HEK293 (cell line): ENCODE results near the gene UBE4B.

Experiments
- CTCF ChIA-PET: fragments of 350-600 bp; formaldehyde crosslinking; extraction: SDS; loops from one replicate; lab custom pipeline; 2021; ENCODE audit warnings: antibody characterized with exemption; lab: Yijun Ruan, JAX
- POLR2A ChIA-PET: fragments of 300-600 bp; formaldehyde crosslinking; extraction: SDS; loops from one replicate; lab custom pipeline; 2020; ENCODE audit warnings: antibody characterized with exemption, inconsistent platforms; lab: Yijun Ruan, JAX
- H3K27ac ChIP-seq: fragments of 200-500 bp; sonication (Bioruptor generic); 2 replicates; pipeline ENCODE4 v1.5.1; 2014; ENCODE audit warnings: low read depth, low read length, control low read depth, inconsistent platforms; ENCODE audit errors: extremely low read depth
- H3K36me3 ChIP-seq, 2 experiments: fragments of 200-500 bp in 1 of 2; sonication (Bioruptor generic) in 1 of 2; 1 replicate in 1 of 2; 2 replicates in 1 of 2; pipeline ENCODE4 v1.5.1; 2014 to 2017; ENCODE audit warnings: inconsistent platforms in 2 of 2, low read length in 2 of 2; ENCODE audit not compliant: control insufficient read depth in 2 of 2, insufficient read depth in 1 of 2
- H3K4me1 ChIP-seq: fragments of 200-500 bp; sonication (Bioruptor generic); 2 replicates; pipeline ENCODE4 v1.5.1; 2014; ENCODE audit warnings: mild to moderate bottlenecking, low read length, inconsistent platforms; ENCODE audit not compliant: control insufficient read depth, insufficient read depth
- H3K4me3 ChIP-seq: 2 replicates; pipeline ENCODE4 v1.5.1; 2011; ENCODE audit warnings: low read depth, mild to moderate bottlenecking, control low read depth, low read length, moderate library complexity
- H3K9me3 ChIP-seq: fragments of 200-500 bp; sonication (Bioruptor generic); 2 replicates; pipeline ENCODE4 v1.5.1; 2014; ENCODE audit warnings: low read depth, low read length, inconsistent platforms; ENCODE audit not compliant: control insufficient read depth, insufficient read depth
- CTCF ChIP-seq: fragments of 450-650 bp; formaldehyde crosslinking; IDR thresholded peaks from 2 replicates; pipeline ENCODE4 v1.5.1; 2016; ENCODE audit warnings: missing biosample characterization, missing genetic modification characterization
- GFI1B ChIP-seq: fragments of 450-650 bp; formaldehyde crosslinking; IDR thresholded peaks from 2 replicates; pipeline ENCODE4 v1.5.1; 2016; ENCODE audit warnings: missing biosample characterization, missing genetic modification characterization
- GLIS1 ChIP-seq: fragments of 450-650 bp; formaldehyde crosslinking; IDR thresholded peaks from 2 replicates; pipeline ENCODE4 v1.5.1; 2016; ENCODE audit warnings: missing biosample characterization, missing genetic modification characterization
- SALL2 ChIP-seq: fragments of 450-650 bp; formaldehyde crosslinking; IDR thresholded peaks from 2 replicates; pipeline ENCODE4 v1.5.0; 2017; ENCODE audit warnings: missing biosample characterization, mild to moderate bottlenecking, missing genetic modification characterization, borderline replicate concordance
- SETDB1 ChIP-seq: IDR thresholded peaks from one replicate; pipeline ENCODE4 v1.6.1; 2017; ENCODE audit warnings: mild to moderate bottlenecking, low read length, moderate library complexity, mixed read lengths; ENCODE audit not compliant: insufficient read length
- WT1 ChIP-seq: fragments of 450-650 bp; formaldehyde crosslinking; IDR thresholded peaks from 2 replicates; pipeline ENCODE4 v1.5.1; 2016; ENCODE audit warnings: missing biosample characterization, missing genetic modification characterization
- ZNF140 ChIP-seq: fragments of 450-650 bp; formaldehyde crosslinking; IDR thresholded peaks from 2 replicates; pipeline ENCODE4 v1.5.1; 2016; ENCODE audit warnings: missing biosample characterization, missing genetic modification characterization
- ZNF324 ChIP-seq: fragments of 450-650 bp; formaldehyde crosslinking; IDR thresholded peaks from 2 replicates; pipeline ENCODE4 v1.5.1; 2016; ENCODE audit warnings: missing biosample characterization, missing genetic modification characterization
- ZNF354C ChIP-seq: fragments of 450-650 bp; formaldehyde crosslinking; IDR thresholded peaks from 2 replicates; pipeline ENCODE4 v1.5.1; 2016; ENCODE audit warnings: missing biosample characterization, missing genetic modification characterization, low read depth, borderline replicate concordance
- ZNF398 ChIP-seq: fragments of 450-650 bp; formaldehyde crosslinking; IDR thresholded peaks from 2 replicates; pipeline ENCODE4 v1.5.1; 2017; ENCODE audit warnings: missing biosample characterization, missing genetic modification characterization
- ZNF513 ChIP-seq: fragments of 450-650 bp; IDR thresholded peaks from 2 replicates; pipeline ENCODE4 v1.5.1; 2018; ENCODE audit warnings: missing biosample characterization, missing genetic modification characterization
- ZNF549 ChIP-seq: fragments of 450-650 bp; IDR thresholded peaks from 2 replicates; pipeline ENCODE4 v1.5.1; 2018; ENCODE audit warnings: missing biosample characterization, missing genetic modification characterization, mild to moderate bottlenecking, inconsistent platforms, moderate library complexity
- ZNF555 ChIP-seq: fragments of 450-650 bp; formaldehyde crosslinking; conservative IDR thresholded peaks from 2 replicates; pipeline ENCODE4 v1.5.1; 2017; ENCODE audit warnings: missing biosample characterization, mild to moderate bottlenecking, missing genetic modification characterization, inconsistent platforms
- ZNF571 ChIP-seq: fragments of 450-650 bp; formaldehyde crosslinking; IDR thresholded peaks from 2 replicates; pipeline ENCODE4 v1.5.0; 2017; ENCODE audit warnings: missing biosample characterization, missing genetic modification characterization
- ZNF610 ChIP-seq: fragments of 450-650 bp; formaldehyde crosslinking; IDR thresholded peaks from 2 replicates; pipeline ENCODE4 v1.5.1; 2016; ENCODE audit warnings: missing biosample characterization, missing genetic modification characterization, borderline replicate concordance
- ZNF624 ChIP-seq: fragments of 450-650 bp; formaldehyde crosslinking; IDR thresholded peaks from 2 replicates; pipeline ENCODE4 v1.5.1; 2017; ENCODE audit warnings: missing biosample characterization, missing genetic modification characterization
- ZNF660 ChIP-seq: fragments of 450-650 bp; IDR thresholded peaks from 2 replicates; pipeline ENCODE4 v1.5.1; 2018; ENCODE audit warnings: missing biosample characterization, mild to moderate bottlenecking, missing genetic modification characterization
- ZNF701 ChIP-seq: fragments of 450-650 bp; formaldehyde crosslinking; IDR thresholded peaks from 2 replicates; pipeline ENCODE4 v1.5.1; 2016; ENCODE audit warnings: missing biosample characterization, missing genetic modification characterization
- ZNF777 ChIP-seq: fragments of 450-650 bp; formaldehyde crosslinking; IDR thresholded peaks from 2 replicates; pipeline ENCODE4 v1.5.1; 2017; ENCODE audit warnings: missing biosample characterization, missing genetic modification characterization, borderline replicate concordance
- ZNF837 ChIP-seq: fragments of 450-650 bp; formaldehyde crosslinking; IDR thresholded peaks from 2 replicates; pipeline ENCODE4 v1.5.1; 2016; ENCODE audit warnings: missing biosample characterization, missing genetic modification characterization
- ZNF843 ChIP-seq: fragments of 450-650 bp; formaldehyde crosslinking; IDR thresholded peaks from 2 replicates; pipeline ENCODE4 v1.5.1; 2016; ENCODE audit warnings: missing biosample characterization, missing genetic modification characterization
- ZSCAN16 ChIP-seq: fragments of 450-650 bp; formaldehyde crosslinking; IDR thresholded peaks from 2 replicates; pipeline ENCODE4 v1.5.1; 2016; ENCODE audit warnings: missing biosample characterization, missing genetic modification characterization
- ZXDB ChIP-seq: fragments of 450-650 bp; formaldehyde crosslinking; IDR thresholded peaks from 2 replicates; pipeline ENCODE4 v1.5.1; 2016; ENCODE audit warnings: missing biosample characterization, missing genetic modification characterization

Gene UBE4B

GRCh38 chr1:10155087-10155712, 122.4 kb downstream of the UBE4B start:
- TF ChIP-seq ZNF398 (tag by site-specific recombination) (no peak), ZNF624 (no peak), ZNF324 (tag by site-specific recombination) (no peak), ZNF571 (tag by site-specific recombination) (no peak)
- no peaks in the 10 kb centered on the region for H3K9me3 ChIP-seq
- no peak overlapping the region for H3K4me3 ChIP-seq
- POLR2A ChIA-PET = interaction anchor here (0.6 kb wide), 1 partner anchor 41 kb away, joined by 3 read pairs; no protein-coding TSS in a partner anchor
- no peaks in the 10 kb centered on the region for H3K4me1 ChIP-seq
- no peak overlapping the region for H3K27ac ChIP-seq
- CTCF ChIA-PET = interaction anchor here (0.6 to 3.8 kb wide), 4 partner anchors 15 to 205 kb away, joined by 3 to 37 read pairs (median 5); partner anchors contain the start of gene KIF1B
- H3K36me3 ChIP-seq = peaks cover 5 to 33% of the 10 kb centered on the region in 2 experiments; a peak in 2 of 3 replicates

GRCh38 chr1:10160173-10160572, 127.4 kb downstream of the UBE4B start:
- no peak overlapping the region for H3K4me3 ChIP-seq
- ChIA-PET POLR2A (interaction anchor here (0.6 kb wide), 2 partner anchors 31 to 110 kb away, joined by 4 to 5 read pairs; no protein-coding TSS in a partner anchor), CTCF (interaction anchor here (0.6 to 0.9 kb wide), 2 partner anchors 9 to 763 kb away, joined by 3 read pairs; no protein-coding TSS in a partner anchor)
- no peaks in the 10 kb centered on the region for H3K9me3 ChIP-seq
- peaks cover 14 to 52% of the 10 kb centered on the region in 2 experiments; a peak in 2 of 3 replicates for H3K36me3 ChIP-seq
- no peak for TF ChIP-seq GFI1B (tag by site-specific recombination)
- TF ChIP-seq SALL2 (tag by site-specific recombination) = no peak
- TF ChIP-seq ZNF701 = no peak
- no peak for TF ChIP-seq ZNF777 (tag by site-specific recombination)
- TF ChIP-seq GLIS1 (tag by site-specific recombination) = no peak
- no peak for TF ChIP-seq ZNF549 (tag by site-specific recombination)
- TF ChIP-seq ZSCAN16 (tag by site-specific recombination) = no peak
- no peak for TF ChIP-seq CTCF (tag by site-specific recombination)
- TF ChIP-seq ZNF843 (tag by site-specific recombination) = no peak
- no peak for TF ChIP-seq SETDB1
- TF ChIP-seq ZNF140 (tag by site-specific recombination) = no peak
- no peak for TF ChIP-seq ZNF555 (tag by site-specific recombination)
- no peak for TF ChIP-seq ZNF660
- no peak for TF ChIP-seq ZNF513 (tag by site-specific recombination)
- TF ChIP-seq ZNF610 (tag by site-specific recombination) = no peak
- TF ChIP-seq WT1 (tag by site-specific recombination) = no peak
- TF ChIP-seq ZNF354C = no peak
- TF ChIP-seq ZNF837 (tag by site-specific recombination) = no peak
- no peak for TF ChIP-seq ZXDB
- no peak overlapping the region for H3K27ac ChIP-seq
- H3K4me1 ChIP-seq = no peaks in the 10 kb centered on the region
